ENCODE measurements around the gene DNAJA3. TPM values are rescaled to one million over a fixed set of nuclear protein-coding genes. Genes with fewer than 3 reads are reported as not detected.
A peak's percentile ranks its signal among the peaks of the same experiment; 100 is the strongest.

DNAJA3 gene
- total and polyA plus RNA-seq, 10 of the 15 experiments (the other 5 are each of a cell fraction or from before 2014, with no cell fraction given): 8.4 to 141 (median 60.8) TPM

DNA sequence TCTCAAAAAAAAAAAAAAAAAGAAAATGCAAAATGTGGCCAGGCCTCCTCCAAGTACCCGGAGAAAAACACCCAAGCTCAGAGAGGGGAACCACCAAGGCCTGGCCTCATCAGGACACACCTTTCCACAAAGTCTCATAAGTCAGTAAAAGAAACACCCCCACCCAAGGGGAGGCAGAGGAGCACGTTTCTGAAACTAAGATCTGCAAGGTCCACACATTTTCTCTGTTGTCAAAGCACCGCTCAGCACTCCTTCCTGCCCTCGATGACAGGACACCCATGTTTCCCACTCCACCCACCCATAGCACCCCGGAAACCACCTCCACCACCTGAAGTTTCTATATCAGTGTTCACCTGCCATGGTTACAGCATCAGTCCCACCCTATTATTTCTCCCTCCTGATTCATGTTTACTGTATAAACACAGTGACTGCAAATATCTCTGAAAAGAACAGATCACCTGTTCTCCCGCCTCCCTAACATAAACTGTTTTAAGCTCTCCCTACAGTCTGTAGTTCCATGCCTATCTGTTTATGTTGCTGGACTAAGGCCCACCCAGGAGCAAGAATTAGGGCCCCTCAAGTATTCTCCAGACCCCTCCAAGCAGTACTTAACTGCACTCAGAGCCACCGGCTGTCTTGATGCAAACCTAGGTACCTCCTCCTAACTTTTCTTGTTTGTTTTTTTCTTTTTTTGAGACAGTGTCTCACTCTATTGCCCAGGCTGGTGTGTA is 11.3 kb upstream of the DNAJA3 start:
- peak overlapping the region; percentile 98 for H3K4me2 ChIP-seq (ENCODE audit: control insufficient read depth, insufficient read depth)
- FAIRE-seq (peak; percentile 100), DNase-seq (ENCODE audit: low read depth, low spot score) (peak; percentile 98), ATAC-seq (peak; percentile 78)
- H3K36me3 ChIP-seq (ENCODE audit: control insufficient read depth in 2 of 2, insufficient read depth in 2 of 2, low read length in 1 of 2): peaks cover 12 to 14% of the 10 kb centered on the region in 2 experiments
- H2AFZ ChIP-seq (ENCODE audit: control insufficient read depth, low read depth, low read length): no peak overlapping the region
- SMC1A ChIA-PET (ENCODE audit: uncharacterized antibody, unreplicated experiment): interaction anchor here (1.0 to 1.8 kb wide), 3 partner anchors 11 to 91 kb away, joined by 4 to 8 read pairs (median 6); no protein-coding TSS in a partner anchor
- POLR2A ChIA-PET: interaction anchor here (0.6 to 4.0 kb wide), 7 partner anchors 44 to 201 kb away, joined by 3 to 33 read pairs (median 4); partner anchors contain the start of genes HMOX2 and NMRAL1
- intact Hi-C loops (cut with micrococcal nuclease; ENCODE audit: unreplicated experiment) (no loop called here), in situ Hi-C loops (cut with MboI) (no loop called here)
- WGBS (ENCODE audit: insufficient coverage, insufficient replicate concordance, low lambda C conversion rate, missing lambda C conversion rate): 0% methylated on average over 7 of the region's 7 CpGs
- RAD21 ChIA-PET (ENCODE audit: unreplicated experiment): interaction anchor here (1.0 to 2.1 kb wide), 5 partner anchors 12 to 107 kb away, joined by 3 to 11 read pairs (median 5); partner anchors contain the start of gene NMRAL1
- H3K79me2 ChIP-seq (ENCODE audit: control insufficient read depth, insufficient read depth, low read length): peaks cover 38% of the 10 kb centered on the region
- H4K20me1 ChIP-seq (ENCODE audit: control insufficient read depth, insufficient read depth): peaks cover 5% of the 10 kb centered on the region
- no peaks in the 10 kb centered on the region for H3K9me3 ChIP-seq (replicated peaks; ENCODE audit: control insufficient read depth, insufficient read depth, low read length)
- peaks cover 20% of the 10 kb centered on the region for H3K4me1 ChIP-seq (ENCODE audit: control insufficient read depth, insufficient read depth, low read length)
- H3K4me3 ChIP-seq: peak overlapping the region; percentile 92
- H3K9ac ChIP-seq (ENCODE audit: control insufficient read depth, insufficient read depth, low read length): peak overlapping the region; percentile 79
- no peaks in the 10 kb centered on the region for H3K27me3 ChIP-seq (replicated peaks in 1 of 2; ENCODE audit: control insufficient read depth in 2 of 2, insufficient read depth in 2 of 2, low read length in 1 of 2)
- CTCF ChIA-PET: interaction anchor here (0.8 to 2.6 kb wide), 6 partner anchors 10 to 107 kb away, joined by 3 to 22 read pairs (median 4); no protein-coding TSS in a partner anchor
- H3K27ac ChIP-seq (ENCODE audit: control insufficient read depth, insufficient read depth): peak overlapping the region; percentile 83
- no TSS peak for BruUV-seq (replicated peaks)
- TF ChIP-seq CBFB (IDR thresholded peaks at IDR 0.05; ENCODE audit: low read depth) (peak; percentile 84), LARP7 (IDR thresholded peaks at IDR 0.05) (no peak), BHLHE40 (IDR thresholded peaks at IDR 0.05; ENCODE audit: borderline replicate concordance in 1 of 2, low read depth in 2 of 2, low read length in 1 of 2) (peak; percentile 95 to 96), IRF4 (IDR thresholded peaks at IDR 0.05; ENCODE audit: low read depth, low read length) (peak; percentile 81), BACH1 (IDR thresholded peaks at IDR 0.05; ENCODE audit: borderline replicate concordance) (peak; percentile 48; the same call in 1 of the 2 replicates), MTA3 (IDR thresholded peaks at IDR 0.05; ENCODE audit: borderline replicate concordance, low read length) (peak; percentile 85; the same call in 1 of the 2 replicates), NFIC (IDR thresholded peaks at IDR 0.05; ENCODE audit: low read depth, low read length) (peak; percentile 87), NFYB (IDR thresholded peaks at IDR 0.05; ENCODE audit: insufficient read depth, low read depth, low read length) (no peak), IKZF2 (IDR thresholded peaks at IDR 0.05) (peak; percentile 80 to 86), GABPA (IDR thresholded peaks at IDR 0.05; ENCODE audit: low read depth) (0 out of 2 replicates have a peak, but pooled peaks have one; percentile 46), STAT1 (conservative IDR thresholded peaks at IDR 0.05) (no peak), MYC (IDR thresholded peaks at IDR 0.05; ENCODE audit: insufficient read depth, insufficient read length, insufficient replicate concordance, low read length, severe bottlenecking) (no peak), EGR1 (IDR thresholded peaks at IDR 0.05; ENCODE audit: borderline replicate concordance in 1 of 2, low read depth in 2 of 2, low read length in 2 of 2) (peak in 1 of 2 experiments; percentile 96; a peak in 2 of 3 replicates), KDM1A (IDR thresholded peaks at IDR 0.05; ENCODE audit: borderline replicate concordance) (no peak), RBBP5 (conservative IDR thresholded peaks at IDR 0.05) (no peak), ZNF274 (IDR thresholded peaks at IDR 0.05; ENCODE audit: insufficient read depth, insufficient read length) (no peak), SMAD1 (IDR thresholded peaks at IDR 0.05; ENCODE audit: low read depth, partially characterized antibody) (peak; percentile 62), SREBF1 (IDR thresholded peaks at IDR 0.05; ENCODE audit: low read length) (no peak)
- TF ChIP-seq, protein P1, sequence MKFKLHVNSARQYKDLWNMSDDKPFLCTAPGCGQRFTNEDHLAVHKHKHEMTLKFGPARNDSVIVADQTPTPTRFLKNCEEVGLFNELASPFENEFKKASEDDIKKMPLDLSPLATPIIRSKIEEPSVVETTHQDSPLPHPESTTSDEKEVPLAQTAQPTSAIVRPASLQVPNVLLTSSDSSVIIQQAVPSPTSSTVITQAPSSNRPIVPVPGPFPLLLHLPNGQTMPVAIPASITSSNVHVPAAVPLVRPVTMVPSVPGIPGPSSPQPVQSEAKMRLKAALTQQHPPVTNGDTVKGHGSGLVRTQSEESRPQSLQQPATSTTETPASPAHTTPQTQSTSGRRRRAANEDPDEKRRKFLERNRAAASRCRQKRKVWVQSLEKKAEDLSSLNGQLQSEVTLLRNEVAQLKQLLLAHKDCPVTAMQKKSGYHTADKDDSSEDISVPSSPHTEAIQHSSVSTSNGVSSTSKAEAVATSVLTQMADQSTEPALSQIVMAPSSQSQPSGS (IDR thresholded peaks at IDR 0.05; ENCODE audit: low read length): peak; percentile 28; the same call in 1 of the 2 replicates
- TF ChIP-seq, protein P2, sequence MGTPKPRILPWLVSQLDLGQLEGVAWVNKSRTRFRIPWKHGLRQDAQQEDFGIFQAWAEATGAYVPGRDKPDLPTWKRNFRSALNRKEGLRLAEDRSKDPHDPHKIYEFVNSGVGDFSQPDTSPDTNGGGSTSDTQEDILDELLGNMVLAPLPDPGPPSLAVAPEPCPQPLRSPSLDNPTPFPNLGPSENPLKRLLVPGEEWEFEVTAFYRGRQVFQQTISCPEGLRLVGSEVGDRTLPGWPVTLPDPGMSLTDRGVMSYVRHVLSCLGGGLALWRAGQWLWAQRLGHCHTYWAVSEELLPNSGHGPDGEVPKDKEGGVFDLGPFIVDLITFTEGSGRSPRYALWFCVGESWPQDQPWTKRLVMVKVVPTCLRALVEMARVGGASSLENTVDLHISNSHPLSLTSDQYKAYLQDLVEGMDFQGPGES (IDR thresholded peaks at IDR 0.05): no peak
- TF ChIP-seq, protein P3, sequence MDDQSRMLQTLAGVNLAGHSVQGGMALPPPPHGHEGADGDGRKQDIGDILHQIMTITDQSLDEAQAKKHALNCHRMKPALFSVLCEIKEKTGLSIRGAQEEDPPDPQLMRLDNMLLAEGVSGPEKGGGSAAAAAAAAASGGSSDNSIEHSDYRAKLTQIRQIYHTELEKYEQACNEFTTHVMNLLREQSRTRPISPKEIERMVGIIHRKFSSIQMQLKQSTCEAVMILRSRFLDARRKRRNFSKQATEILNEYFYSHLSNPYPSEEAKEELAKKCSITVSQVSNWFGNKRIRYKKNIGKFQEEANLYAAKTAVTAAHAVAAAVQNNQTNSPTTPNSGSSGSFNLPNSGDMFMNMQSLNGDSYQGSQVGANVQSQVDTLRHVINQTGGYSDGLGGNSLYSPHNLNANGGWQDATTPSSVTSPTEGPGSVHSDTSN (IDR thresholded peaks at IDR 0.05; ENCODE audit: insufficient replicate concordance, low read depth, low read length): no peak

Measured in GM12878 (cell line).